HG02571 (cell line): ENCODE results near the gene MSMO1.
"Not testable (repeated sequence)": the region's sequence is repeated elsewhere in the genome, so short reads cannot be mapped to it uniquely, and the experiment has no call there.

Experiments
- ATAC-seq: cut with Tn5 transposase; IDR thresholded peaks from one replicate; pipeline ENCODE4 v1.9.1; 2021; ENCODE audit warnings: mild to moderate bottlenecking, moderate library complexity; ENCODE audit not compliant: unreplicated experiment

The MSMO1 gene

GRCh38 chr4:165324236-165324917, 3.1 kb upstream of the MSMO1 start:
- ATAC-seq = no peak

GRCh38 chr4:165324918-165325304, 2.6 kb upstream of the MSMO1 start:
- ATAC-seq = no peak

- no peak for ATAC-seq
These were observed 1.5 kb upstream of the MSMO1 start for GRCh38 chr4:165325732-165326512.

- peak; percentile 17 for ATAC-seq
These were observed 648 bp upstream of the MSMO1 start for GRCh38 chr4:165326831-165327210.

- no peak for ATAC-seq
These were observed 594 bp downstream of the MSMO1 start for GRCh38 chr4:165328101-165328425.

- no peak for ATAC-seq
These were observed 1.2 kb downstream of the MSMO1 start for GRCh38 chr4:165328708-165329107.

GRCh38 chr4:165330071-165330470, 2.6 kb downstream of the MSMO1 start:
- ATAC-seq = no peak

- no peak for ATAC-seq
These were observed 3.2 kb downstream of the MSMO1 start for GRCh38 chr4:165330666-165331065.

GRCh38 chr4:165331359-165331758, 3.9 kb downstream of the MSMO1 start:
- no peak for ATAC-seq

- no peak for ATAC-seq
These were observed 4.4 kb downstream of the MSMO1 start for GRCh38 chr4:165331823-165332222.

GRCh38 chr4:165332502-165332901, 5.0 kb downstream of the MSMO1 start:
- no peak for ATAC-seq

- no peak for ATAC-seq
These were observed 7.8 kb downstream of the MSMO1 start for GRCh38 chr4:165335163-165335703.

GRCh38 chr4:165336743-165337142, 9.3 kb downstream of the MSMO1 start:
- no peak for ATAC-seq

- not testable (repeated sequence) for ATAC-seq
These were observed 14.9 kb downstream of the MSMO1 start for GRCh38 chr4:165342340-165342739.

- ATAC-seq = no peak
These were observed 16.1 kb downstream of the MSMO1 start for GRCh38 chr4:165343353-165344191.

GRCh38 chr4:165345666-165346417, 18.4 kb downstream of the MSMO1 start:
- no peak for ATAC-seq

GRCh38 chr4:165347647-165348569, 20.4 kb downstream of the MSMO1 start:
- no peak for ATAC-seq

GRCh38 chr4:165351359-165352130, 24.1 kb downstream of the MSMO1 start:
- no peak for ATAC-seq

GRCh38 chr4:165355900-165356300, 28.4 kb downstream of the MSMO1 start:
- ATAC-seq = no peak
